ENCODE data around the gene NCSTN.
A peak's percentile ranks its signal among the peaks of the same experiment; 100 is the strongest.

NCSTN gene

GRCh38 chr1:160342953-160343869 is at the start of gene NCSTN, which contains the start of gene COPA:
Gene NCSTN, plus strand, starts transcription at chr1:160343383. Its CDS starts 14 bp downstream, at chr1:160343397.
Gene COPA, minus strand, starts transcription at chr1:160343250. Its CDS starts 80 bp downstream, at chr1:160343170.
- DNase-seq: peak; percentile 88

DNA sequence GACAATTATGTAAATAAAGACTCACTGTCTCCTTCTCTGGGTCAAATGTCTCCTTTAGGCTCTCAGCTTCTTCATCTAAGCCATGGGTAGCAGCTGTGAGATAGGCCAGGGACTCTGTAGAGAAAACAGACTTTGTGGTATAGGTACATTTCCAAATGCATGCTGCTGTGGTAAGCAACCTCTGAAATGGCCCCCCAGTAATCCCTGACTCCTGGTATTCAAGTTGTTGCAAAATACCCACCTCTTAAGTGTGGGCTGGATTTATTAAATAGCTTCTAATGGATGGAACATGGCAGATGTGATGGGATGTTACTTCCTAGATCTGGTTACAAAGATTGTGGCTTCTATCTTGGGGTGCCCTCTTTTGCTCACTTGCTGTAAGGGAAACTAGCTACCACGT is 47.1 kb upstream of the NCSTN start:
- DNase-seq: no peak

DNA sequence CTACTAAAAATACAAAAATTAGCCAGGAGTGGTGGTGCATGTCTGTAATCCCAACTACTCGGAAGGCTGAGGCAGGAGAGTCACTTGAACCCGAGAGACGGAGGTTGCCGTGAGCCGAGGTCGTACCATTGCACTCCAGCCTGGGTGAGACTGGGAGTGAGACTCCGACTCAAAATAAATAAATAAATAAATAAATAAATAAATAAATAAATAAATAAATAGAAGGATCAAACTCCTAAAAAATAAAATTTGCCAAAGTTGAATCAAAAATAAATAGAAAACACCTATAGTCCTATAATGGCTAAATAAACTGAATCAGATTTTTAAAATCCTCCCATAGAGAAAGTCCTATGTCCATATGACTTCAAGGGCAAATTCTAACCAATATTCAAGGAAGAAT is 43.0 kb upstream of the NCSTN start:
- no peak for DNase-seq

- no peak for DNase-seq
These were observed 35.9 kb upstream of the NCSTN start for GRCh38 chr1:160307118-160307791.

- no peak for DNase-seq
These were observed 34.6 kb upstream of the NCSTN start for GRCh38 chr1:160308451-160309184.

DNA sequence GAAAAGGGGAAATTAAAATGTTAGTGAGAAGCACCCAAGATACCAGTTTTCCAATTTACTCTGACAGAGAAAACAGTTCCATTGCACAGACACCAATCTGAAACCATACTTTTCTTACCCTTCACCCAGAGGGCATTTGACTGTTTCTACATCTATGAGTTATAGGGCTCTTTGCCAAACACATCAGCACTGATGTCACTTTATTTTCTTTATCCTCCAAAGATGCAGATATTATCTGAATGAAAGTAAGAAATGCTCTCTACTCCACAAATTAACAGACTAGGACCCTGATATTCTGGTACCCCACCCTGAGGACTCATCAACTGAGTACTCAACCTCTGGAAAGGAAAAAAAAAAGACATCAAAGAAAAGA is 34.0 kb upstream of the NCSTN start:
- no peak for DNase-seq

DNA sequence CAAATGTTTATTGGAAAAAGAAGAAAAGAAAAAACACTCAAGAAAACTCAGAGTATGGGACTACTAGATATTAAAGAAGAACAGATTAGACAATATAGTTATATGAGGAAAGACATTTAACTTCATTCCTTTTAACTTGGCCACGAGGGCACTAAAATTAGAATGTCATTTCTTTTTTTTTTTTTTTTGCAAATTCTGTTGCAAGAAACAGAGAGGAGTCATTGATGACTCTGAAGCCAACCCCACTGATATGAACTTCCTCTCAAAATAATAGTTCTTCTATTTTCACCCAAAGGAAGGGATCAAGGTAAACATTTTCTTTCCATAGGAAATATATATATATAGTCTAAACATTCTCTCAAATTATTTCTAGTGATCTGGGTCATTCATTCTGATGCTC is 33.6 kb upstream of the NCSTN start:
- DNase-seq: no peak

DNA sequence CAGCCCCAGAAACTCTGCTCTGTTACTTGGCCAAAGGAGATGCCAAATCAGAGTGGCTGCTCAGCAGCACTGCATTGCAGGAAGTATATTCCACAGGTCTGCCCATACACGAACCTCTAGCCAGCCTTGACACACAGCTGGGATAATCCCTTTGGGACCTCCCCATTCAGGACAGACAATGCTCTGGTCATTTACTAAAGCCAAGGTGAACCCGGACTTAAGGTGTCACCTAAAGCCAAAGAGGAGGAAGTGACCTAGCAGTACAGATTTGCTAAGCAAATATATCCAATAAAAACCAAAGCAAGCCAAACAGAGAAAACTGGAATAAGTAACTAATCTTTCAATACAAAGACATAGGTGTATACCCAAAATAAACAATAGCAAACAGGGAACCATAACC is 27.8 kb upstream of the NCSTN start:
- no peak for DNase-seq

GRCh38 chr1:160322831-160323230 is 20.4 kb upstream of the NCSTN start:
- DNase-seq: no peak

DNA sequence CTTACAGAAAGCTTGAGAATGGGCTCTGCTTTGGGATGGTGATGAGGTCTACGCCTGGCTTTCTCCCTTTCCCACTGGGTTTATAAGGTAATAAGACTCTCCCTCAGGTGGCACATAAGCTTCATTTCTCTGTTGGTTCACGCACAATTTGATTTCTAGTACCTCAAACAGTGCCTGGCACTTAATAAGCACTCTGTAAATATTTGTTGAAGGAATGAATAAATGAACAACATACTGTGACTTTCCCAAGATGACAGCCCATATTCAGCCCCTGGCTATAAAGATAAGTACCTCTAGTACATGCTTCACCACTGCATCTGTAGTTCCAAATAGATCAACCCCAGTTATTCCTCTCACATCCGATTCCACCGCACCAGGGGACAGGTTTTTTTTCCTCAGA is 17.9 kb upstream of the NCSTN start:
- peak; percentile 87 for DNase-seq

- DNase-seq: no peak
These were observed 16.8 kb upstream of the NCSTN start for GRCh38 chr1:160326418-160326817.

DNA sequence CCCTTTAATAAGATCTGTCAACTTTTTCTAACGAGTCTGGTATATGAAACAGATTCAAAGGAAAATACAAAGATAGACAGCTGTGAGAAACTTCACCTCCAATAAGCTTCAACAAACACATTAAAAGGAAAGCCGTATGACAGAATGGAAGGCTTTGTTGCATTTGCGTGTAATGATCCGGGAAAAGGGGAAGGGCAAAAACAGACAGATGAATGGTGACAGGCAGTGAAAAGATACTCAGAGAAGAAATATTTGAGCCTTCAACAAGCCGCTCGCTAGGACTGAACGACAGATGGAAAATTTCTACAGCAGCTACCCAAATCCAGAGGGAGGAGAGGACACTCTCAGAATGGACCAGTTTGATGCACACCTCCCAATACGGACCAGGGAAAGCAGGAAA is 15.0 kb upstream of the NCSTN start:
- no peak for DNase-seq

- no peak for DNase-seq
These were observed 13.1 kb upstream of the NCSTN start for GRCh38 chr1:160330119-160330518.

DNA sequence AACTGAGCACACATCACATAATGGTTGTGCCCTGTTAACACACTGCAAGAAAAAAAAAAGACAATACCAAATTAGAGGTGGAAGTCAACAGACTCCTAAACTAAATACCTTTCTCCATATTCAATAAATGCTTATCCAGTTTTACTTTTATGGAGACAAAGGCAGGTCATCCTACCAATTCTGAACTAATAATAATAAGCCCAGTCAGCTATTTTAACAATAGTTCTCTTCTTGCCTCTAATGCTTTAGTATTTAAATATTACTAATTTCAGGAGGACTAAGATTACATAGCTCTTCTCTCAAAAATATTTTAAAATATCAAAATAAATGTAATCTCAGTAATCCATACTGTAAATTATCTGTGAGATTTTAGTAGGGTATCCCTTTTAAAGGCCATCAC is 10.7 kb upstream of the NCSTN start:
- no peak for DNase-seq

DNA sequence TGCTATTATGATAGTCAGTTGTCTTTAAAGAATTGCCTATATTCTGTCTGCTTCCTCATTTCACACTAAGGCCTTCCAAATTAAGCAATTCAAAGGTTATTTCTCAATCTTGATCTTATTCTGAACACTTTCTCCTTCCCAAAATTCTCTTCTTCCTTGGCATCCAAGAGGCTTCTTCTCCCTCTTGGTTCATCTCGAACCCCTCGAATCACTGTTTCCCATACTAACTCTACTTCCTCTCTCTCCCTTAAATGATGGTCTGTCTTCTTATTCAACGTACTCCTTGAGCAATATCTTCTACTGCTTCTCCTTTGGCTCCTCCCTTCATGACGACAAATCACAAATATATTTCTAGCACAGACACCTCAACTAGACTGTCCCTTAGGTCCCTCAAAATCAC is 4.6 kb upstream of the NCSTN start:
- no peak for DNase-seq

DNA sequence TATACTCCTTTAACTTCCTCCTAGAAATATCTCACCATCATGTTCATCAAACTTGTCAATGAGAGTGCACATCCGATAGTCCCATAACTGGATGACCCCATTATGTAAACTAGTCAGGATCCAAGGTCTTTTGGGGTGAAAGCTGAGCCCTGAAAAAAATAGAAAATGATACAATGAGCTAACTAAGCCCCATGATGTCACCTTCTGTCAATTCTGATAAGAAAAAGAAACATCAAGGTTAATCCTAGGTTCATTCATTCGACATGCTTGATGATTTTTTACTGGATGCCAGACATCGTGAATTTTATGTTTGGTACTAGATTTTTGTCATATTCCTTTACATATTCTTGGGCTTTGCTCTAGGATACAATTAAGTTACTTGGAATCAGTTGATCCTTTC is 3.0 kb upstream of the NCSTN start:
- DNase-seq: no peak

GRCh38 chr1:160340866-160341265 is 2.3 kb upstream of the NCSTN start:
- no peak for DNase-seq

DNA sequence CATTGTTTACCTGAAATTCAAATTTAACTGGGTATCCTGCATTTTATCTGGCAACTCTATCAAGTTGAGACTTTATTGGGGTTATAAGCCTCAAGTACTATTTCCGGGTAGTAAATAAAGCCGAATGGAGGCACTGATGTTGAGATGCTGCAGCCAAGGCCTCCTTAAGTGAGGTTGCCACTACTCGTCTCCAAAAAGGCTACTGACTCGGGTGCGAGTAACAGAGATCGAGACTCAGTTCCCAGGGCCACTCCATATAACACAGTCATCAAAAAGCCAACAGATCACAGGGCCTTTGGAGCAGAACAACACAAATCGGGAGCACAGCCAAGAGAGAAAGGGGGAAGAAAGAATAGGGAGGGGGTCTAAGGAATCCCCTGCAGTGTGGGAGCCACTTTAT is 657 bp upstream of the NCSTN start:
- no peak for DNase-seq

DNA sequence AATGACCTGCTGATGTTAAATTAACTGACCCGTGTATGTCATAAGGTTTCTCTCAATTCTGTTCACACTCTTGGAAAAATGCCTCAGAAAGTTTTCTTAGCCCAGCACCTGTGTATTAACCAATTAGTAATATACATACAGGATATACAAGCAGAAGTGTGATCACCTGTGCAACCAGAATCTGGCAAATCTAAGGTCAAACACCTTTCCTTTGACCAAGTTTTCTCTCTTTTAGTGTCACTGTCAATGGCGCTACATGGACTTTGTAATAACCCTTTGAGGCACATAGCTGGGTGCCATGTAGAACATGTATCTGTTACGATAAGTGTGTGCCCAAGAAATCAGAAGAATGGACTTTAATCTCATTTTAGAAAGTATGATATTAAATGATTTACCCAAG is 1.1 kb downstream of the NCSTN start:
- no peak for DNase-seq

- DNase-seq: no peak
These were observed 1.8 kb downstream of the NCSTN start for GRCh38 chr1:160344936-160345335.

DNA sequence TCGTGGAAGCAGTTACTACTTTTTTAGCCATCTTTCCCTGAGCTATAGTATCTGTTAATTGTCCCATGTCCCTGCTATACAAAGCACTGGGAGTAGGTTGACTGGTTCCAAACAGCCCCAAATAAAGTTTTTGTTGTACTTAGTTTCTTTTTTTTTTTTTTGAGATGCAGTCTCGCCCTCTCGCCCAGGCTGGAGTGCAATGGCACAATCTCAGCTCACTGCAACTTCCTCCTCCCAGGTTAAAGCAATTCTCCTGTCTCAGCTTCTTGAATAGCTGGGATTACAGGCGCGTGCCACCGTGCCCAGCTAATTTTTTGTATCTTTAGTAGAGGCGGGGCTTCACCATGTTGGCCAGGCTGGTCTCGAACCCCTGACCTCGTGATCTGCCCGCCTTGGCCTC is 3.3 kb downstream of the NCSTN start:
- no peak for DNase-seq

GRCh38 chr1:160346958-160347357 is 3.8 kb downstream of the NCSTN start:
- DNase-seq: no peak

GRCh38 chr1:160351629-160352028 is 8.4 kb downstream of the NCSTN start:
- no peak for DNase-seq

- no peak for DNase-seq
These were observed 9.4 kb downstream of the NCSTN start for GRCh38 chr1:160352555-160352954.
